ENCODE results near the gene CATSPER1.

- TF ChIP-seq EZH2 (IDR thresholded peaks at IDR 0.05; ENCODE audit: low read depth, unreplicated experiment) (no peak), JUNB (IDR thresholded peaks at IDR 0.05; ENCODE audit: unreplicated experiment) (no peak)
Observed at GRCh38 chr11:66069715-66070603, 43.7 kb upstream of the CATSPER1 start, which contains the start of gene PACS1.
